ENCODE results near the gene CST7. TPM values are rescaled to one million over a fixed set of nuclear protein-coding genes. Genes with fewer than 3 reads are reported as not detected.

Gene CST7
- total and polyA plus RNA-seq, 10 of the 15 experiments (the other 5 are each of a cell fraction or from before 2014, with no cell fraction given) = 0.69 TPM; not detected in 9

DNA sequence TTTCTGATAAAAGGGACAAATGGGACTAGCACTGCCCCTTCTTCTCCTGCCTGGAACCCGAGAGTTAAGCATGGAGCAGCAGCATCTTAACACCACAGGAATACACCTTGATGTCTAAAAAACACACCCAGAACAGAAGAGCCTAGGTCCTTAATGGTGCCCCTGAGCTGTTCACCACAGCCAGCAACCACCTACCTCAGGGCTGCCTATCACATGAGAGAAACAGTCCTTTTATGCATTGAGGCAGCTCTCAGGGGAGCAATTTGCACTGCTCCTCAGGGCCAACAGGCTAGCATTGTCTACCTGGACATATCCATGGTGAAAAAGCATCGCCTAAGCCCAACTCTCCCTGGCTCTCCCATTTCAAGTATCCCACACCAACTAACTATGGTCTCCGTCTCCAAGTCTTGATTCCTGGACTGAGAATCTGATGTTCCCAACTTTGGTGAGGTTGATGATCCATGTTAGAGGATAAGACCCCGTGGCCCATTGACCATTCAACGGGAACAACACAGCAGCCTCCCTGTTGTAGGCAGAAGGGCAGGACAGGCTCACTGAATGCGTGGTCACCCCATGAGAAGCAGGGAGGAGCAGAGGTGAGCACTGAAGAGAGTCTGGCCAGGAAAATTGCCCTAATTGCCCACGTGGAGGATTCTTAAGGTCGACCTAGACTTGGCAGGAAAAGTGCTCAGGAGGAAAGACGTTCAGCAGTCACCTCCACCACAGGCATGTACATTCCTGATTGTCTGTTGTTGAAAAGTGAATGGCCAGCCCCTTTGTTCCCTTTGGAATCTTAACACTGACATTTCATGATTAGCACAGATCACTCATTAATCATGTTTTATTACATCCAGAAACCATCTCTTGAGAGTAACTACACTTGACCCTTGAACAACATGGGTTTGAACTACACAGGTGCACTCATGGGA is 47.6 kb downstream of the CST7 start:
- FAIRE-seq = no peak
- intact Hi-C loops (cut with micrococcal nuclease; ENCODE audit: unreplicated experiment) = loop anchor here (5.0 kb wide), 1 partner anchor 291 kb away; no protein-coding TSS in a partner anchor
- ChIA-PET SMC1A (ENCODE audit: uncharacterized antibody, unreplicated experiment) (interaction anchor here (0.7 to 4.8 kb wide), 8 partner anchors 50 to 544 kb away, joined by 3 to 116 read pairs (median 4); no protein-coding TSS in a partner anchor), RAD21 (ENCODE audit: unreplicated experiment) (interaction anchor here (1.1 to 4.7 kb wide), 3 partner anchors 65 to 182 kb away, joined by 4 to 87 read pairs (median 5); partner anchors contain the start of gene ACSS1), CTCF (interaction anchor here (0.8 to 13.8 kb wide), 7 partner anchors 12 to 182 kb away, joined by 3 to 244 read pairs (median 3); partner anchors contain the start of gene ACSS1), POLR2A (no interaction called here)
- H3K27ac ChIP-seq (ENCODE audit: control insufficient read depth, insufficient read depth) = no peak overlapping the region
- no peaks in the 10 kb centered on the region for H3K9me3 ChIP-seq (replicated peaks; ENCODE audit: control insufficient read depth, insufficient read depth, low read length)
- no TSS peak for BruUV-seq (replicated peaks)
- H3K27me3 ChIP-seq (replicated peaks in 1 of 2; ENCODE audit: control insufficient read depth in 2 of 2, insufficient read depth in 2 of 2, low read length in 1 of 2) = no peaks in the 10 kb centered on the region
- H3K36me3 ChIP-seq (ENCODE audit: control insufficient read depth in 2 of 2, insufficient read depth in 2 of 2, low read length in 1 of 2) = no peaks in the 10 kb centered on the region
- DNase-seq (ENCODE audit: low read depth, low spot score) = no peak
- no peaks in the 10 kb centered on the region for H4K20me1 ChIP-seq (ENCODE audit: control insufficient read depth, insufficient read depth)
- 39% methylated on average over 9 of the region's 9 CpGs for WGBS (ENCODE audit: insufficient coverage, insufficient replicate concordance, low lambda C conversion rate, missing lambda C conversion rate)
- no peak for TF ChIP-seq ESRRA (IDR thresholded peaks at IDR 0.05; ENCODE audit: low read length)
- TF ChIP-seq JUND (IDR thresholded peaks at IDR 0.05; ENCODE audit: low read depth, low read length) = no peak
- TF ChIP-seq, protein P1, sequence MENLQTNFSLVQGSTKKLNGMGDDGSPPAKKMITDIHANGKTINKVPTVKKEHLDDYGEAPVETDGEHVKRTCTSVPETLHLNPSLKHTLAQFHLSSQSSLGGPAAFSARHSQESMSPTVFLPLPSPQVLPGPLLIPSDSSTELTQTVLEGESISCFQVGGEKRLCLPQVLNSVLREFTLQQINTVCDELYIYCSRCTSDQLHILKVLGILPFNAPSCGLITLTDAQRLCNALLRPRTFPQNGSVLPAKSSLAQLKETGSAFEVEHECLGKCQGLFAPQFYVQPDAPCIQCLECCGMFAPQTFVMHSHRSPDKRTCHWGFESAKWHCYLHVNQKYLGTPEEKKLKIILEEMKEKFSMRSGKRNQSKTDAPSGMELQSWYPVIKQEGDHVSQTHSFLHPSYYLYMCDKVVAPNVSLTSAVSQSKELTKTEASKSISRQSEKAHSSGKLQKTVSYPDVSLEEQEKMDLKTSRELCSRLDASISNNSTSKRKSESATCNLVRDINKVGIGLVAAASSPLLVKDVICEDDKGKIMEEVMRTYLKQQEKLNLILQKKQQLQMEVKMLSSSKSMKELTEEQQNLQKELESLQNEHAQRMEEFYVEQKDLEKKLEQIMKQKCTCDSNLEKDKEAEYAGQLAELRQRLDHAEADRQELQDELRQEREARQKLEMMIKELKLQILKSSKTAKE (IDR thresholded peaks at IDR 0.05; ENCODE audit: low read depth, poor library complexity, severe bottlenecking) = no peak
- TF ChIP-seq GABPA (IDR thresholded peaks at IDR 0.05; ENCODE audit: low read depth) = no peak
- TF ChIP-seq POLR2A (IDR thresholded peaks at IDR 0.05; ENCODE audit: low read depth, low read length) = no peak
- TF ChIP-seq MTA2 (IDR thresholded peaks at IDR 0.05; ENCODE audit: low read depth) = no peak
- TF ChIP-seq, protein P2, sequence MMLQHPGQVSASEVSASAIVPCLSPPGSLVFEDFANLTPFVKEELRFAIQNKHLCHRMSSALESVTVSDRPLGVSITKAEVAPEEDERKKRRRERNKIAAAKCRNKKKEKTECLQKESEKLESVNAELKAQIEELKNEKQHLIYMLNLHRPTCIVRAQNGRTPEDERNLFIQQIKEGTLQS (IDR thresholded peaks at IDR 0.05; ENCODE audit: borderline replicate concordance, extremely low read depth, low read depth, low read length) = no peak
- TF ChIP-seq SPI1 (IDR thresholded peaks at IDR 0.05; ENCODE audit: borderline replicate concordance, insufficient read depth, low read depth, low read length) = no peak
- TF ChIP-seq, protein P3, sequence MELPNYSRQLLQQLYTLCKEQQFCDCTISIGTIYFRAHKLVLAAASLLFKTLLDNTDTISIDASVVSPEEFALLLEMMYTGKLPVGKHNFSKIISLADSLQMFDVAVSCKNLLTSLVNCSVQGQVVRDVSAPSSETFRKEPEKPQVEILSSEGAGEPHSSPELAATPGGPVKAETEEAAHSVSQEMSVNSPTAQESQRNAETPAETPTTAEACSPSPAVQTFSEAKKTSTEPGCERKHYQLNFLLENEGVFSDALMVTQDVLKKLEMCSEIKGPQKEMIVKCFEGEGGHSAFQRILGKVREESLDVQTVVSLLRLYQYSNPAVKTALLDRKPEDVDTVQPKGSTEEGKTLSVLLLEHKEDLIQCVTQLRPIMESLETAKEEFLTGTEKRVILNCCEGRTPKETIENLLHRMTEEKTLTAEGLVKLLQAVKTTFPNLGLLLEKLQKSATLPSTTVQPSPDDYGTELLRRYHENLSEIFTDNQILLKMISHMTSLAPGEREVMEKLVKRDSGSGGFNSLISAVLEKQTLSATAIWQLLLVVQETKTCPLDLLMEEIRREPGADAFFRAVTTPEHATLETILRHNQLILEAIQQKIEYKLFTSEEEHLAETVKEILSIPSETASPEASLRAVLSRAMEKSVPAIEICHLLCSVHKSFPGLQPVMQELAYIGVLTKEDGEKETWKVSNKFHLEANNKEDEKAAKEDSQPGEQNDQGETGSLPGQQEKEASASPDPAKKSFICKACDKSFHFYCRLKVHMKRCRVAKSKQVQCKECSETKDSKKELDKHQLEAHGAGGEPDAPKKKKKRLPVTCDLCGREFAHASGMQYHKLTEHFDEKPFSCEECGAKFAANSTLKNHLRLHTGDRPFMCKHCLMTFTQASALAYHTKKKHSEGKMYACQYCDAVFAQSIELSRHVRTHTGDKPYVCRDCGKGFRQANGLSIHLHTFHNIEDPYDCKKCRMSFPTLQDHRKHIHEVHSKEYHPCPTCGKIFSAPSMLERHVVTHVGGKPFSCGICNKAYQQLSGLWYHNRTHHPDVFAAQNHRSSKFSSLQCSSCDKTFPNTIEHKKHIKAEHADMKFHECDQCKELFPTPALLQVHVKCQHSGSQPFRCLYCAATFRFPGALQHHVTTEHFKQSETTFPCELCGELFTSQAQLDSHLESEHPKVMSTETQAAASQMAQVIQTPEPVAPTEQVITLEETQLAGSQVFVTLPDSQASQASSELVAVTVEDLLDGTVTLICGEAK (IDR thresholded peaks at IDR 0.05; ENCODE audit: borderline replicate concordance) = no peak
- TF ChIP-seq, protein P4, sequence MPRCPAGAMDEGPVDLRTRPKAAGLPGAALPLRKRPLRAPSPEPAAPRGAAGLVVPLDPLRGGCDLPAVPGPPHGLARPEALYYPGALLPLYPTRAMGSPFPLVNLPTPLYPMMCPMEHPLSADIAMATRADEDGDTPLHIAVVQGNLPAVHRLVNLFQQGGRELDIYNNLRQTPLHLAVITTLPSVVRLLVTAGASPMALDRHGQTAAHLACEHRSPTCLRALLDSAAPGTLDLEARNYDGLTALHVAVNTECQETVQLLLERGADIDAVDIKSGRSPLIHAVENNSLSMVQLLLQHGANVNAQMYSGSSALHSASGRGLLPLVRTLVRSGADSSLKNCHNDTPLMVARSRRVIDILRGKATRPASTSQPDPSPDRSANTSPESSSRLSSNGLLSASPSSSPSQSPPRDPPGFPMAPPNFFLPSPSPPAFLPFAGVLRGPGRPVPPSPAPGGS (IDR thresholded peaks at IDR 0.05; ENCODE audit: borderline replicate concordance, insufficient read depth, low read depth, low read length, poor library complexity, severe bottlenecking) = no peak
- in situ Hi-C loops (cut with MboI) = no loop called here
- no peak overlapping the region for H3K4me2 ChIP-seq (ENCODE audit: control insufficient read depth, insufficient read depth)
- H3K79me2 ChIP-seq (ENCODE audit: control insufficient read depth, insufficient read depth, low read length) = peaks cover 8% of the 10 kb centered on the region
- no peak overlapping the region for H3K9ac ChIP-seq (ENCODE audit: control insufficient read depth, insufficient read depth, low read length)
- no peaks in the 10 kb centered on the region for H3K4me1 ChIP-seq (ENCODE audit: control insufficient read depth, insufficient read depth, low read length)
- ATAC-seq = no peak
- H2AFZ ChIP-seq (ENCODE audit: control insufficient read depth, low read depth, low read length) = no peak overlapping the region
- no peak overlapping the region for H3K4me3 ChIP-seq
